DOHH2 (cell line): ENCODE results near the gene MED8.

Experiments used
- CTCF ChIP-seq: fragments of 200-600 bp; sonication (generic); IDR thresholded peaks from one replicate; pipeline ENCODE4 v1.5.1; 2014; ENCODE audit warnings: antibody characterized with exemption, mild to moderate bottlenecking, low read depth, low read length; ENCODE audit not compliant: poor library complexity, severe bottlenecking
- EZH2phosphoT487 ChIP-seq: fragments of 200-600 bp; sonication (generic); IDR thresholded peaks from 2 replicates; pipeline ENCODE4 v1.6.1; 2017; ENCODE audit warnings: borderline replicate concordance, mild to moderate bottlenecking, antibody characterized with exemption, low read length, moderate library complexity, mixed read lengths

- TF ChIP-seq CTCF (no peak), EZH2phosphoT487 (no peak)
Measured at GRCh38 chr1:43381612-43382011, 8.0 kb downstream of the MED8 start.
